ENCODE measurements around the gene SEZ6L2.
A peak's percentile ranks its signal among the peaks of the same experiment; 100 is the strongest.
"Not testable (repeated sequence)": the region's sequence is repeated elsewhere in the genome, so short reads cannot be mapped to it uniquely, and the experiment has no call there.

Gene SEZ6L2

DNA sequence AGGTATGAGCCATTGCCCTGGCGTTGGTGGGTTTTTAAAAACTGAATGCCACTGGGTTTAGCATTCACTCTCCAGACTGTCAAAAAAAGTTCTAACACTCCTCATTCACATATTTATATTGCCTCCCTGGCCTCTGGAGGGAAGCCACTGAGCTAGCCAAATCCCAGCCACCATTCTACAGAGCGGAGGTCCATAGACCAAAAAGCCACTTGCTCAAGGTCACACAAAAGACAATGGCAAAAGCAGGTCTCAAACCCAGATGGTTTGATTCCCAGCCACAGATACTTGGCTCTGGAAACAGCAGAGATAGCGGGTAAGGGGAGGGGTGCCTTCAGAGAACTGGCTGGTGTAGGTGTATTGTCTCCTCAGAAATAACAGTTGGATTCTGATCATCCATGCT, 18.3 kb downstream of the SEZ6L2 start:
- DNase-seq, result no peak

DNA sequence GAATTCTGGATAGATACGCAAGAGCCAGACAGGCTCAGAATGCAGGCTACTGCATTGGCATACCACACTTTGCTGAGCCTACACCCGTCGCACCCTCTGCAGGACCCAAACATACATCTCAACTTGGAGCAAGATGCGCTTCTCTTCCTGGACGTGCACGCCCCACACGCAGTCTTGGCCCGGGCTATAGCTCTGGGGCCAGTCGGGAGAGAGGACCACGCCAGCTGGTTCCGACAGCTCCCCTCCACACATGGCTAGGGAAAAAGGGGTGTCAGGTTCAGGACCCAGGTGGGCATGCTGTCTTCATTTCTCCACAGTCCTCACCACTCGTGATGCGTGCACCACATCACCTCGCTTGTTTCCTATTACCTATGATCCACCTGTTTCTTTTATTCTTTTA, 21.2 kb downstream of the SEZ6L2 start:
- DNase-seq, result no peak

DNA sequence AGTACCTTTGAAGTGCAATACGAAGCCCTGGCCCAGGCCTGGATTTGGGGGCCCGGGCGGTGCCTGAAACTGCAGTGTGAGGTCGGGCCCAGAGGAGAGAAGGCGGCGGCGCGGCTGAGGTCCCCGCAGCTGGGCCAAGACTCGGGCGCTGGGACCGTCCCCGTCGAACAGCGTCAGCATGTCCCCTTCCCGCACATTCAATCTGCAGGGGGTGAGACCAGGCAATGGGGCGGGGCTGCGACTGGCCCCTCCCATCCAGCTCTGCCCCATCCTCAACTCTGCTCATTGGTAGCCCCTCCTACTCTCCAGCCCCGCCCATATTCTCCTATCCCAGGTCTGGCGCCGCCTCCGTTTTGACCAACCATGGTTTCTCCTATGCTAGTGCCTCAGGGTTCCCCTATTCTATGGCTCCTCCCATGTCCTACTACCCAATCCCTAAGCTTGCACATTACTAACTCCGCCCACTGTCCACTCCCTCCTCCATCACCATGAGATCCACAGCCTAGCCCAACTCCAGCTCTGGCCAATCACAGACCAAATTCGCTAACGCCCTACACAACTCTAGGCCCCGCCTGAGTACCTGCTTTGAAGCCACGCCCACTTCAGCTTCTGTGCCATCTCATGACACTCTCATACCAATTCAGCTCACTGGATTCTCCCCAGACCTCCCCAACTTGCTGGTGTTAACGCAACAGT, 21.9 kb downstream of the SEZ6L2 start:
- DNase-seq, result peak; percentile 82

GRCh38 chr16:29876594-29877249, 22.6 kb downstream of the SEZ6L2 start:
- peak; percentile 67 for DNase-seq

- DNase-seq, result peak; percentile 40
These were observed 23.1 kb downstream of the SEZ6L2 start for GRCh38 chr16:29876217-29876593.

- DNase-seq, result no peak
These were observed 24.1 kb downstream of the SEZ6L2 start for GRCh38 chr16:29875206-29875605.

DNA sequence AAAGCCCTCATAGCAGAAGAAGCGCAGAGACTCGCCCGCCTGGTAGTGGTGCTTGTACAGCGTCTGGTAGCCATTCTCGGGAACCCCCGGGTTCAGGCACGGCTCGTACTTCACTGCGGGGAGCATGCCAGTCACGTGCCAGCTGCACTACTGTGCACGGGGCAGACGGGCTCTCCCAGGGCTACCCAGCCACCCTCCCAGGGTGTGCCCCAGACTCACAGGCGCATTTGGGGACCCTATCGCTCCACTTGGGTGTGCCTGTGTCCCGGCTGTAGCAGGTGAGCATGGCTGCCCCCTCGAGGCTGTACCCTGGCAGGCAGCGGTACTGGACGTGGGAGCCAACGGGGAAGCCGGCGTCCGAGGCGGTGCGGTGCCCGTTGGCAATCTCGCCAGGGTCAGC, 26.0 kb downstream of the SEZ6L2 start:
- no peak for DNase-seq

- no peak for DNase-seq
These were observed 27.4 kb downstream of the SEZ6L2 start for GRCh38 chr16:29871822-29872546.

DNA sequence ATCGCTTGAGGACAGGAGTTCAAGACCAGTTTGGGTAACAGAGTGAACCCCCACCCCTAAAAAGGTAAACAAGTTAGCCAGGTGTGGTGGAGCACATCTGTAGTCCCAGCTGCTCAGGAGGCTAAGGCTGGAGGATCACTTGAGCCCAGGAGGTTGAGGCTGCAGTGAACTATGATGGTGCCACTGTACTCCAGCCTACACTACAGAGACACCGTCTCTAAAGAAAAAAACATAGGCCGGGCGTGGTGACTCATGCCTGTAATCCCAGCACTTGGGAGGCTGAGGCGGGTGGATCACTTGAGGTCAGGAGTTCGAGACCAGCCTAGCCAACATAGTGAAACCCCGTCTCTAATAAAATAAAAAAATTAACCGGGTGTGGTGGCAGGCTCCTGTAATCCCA, 30.3 kb downstream of the SEZ6L2 start:
- not testable (repeated sequence) for DNase-seq

- DNase-seq, result no peak
These were observed 30.8 kb downstream of the SEZ6L2 start for GRCh38 chr16:29868396-29869009.

DNA sequence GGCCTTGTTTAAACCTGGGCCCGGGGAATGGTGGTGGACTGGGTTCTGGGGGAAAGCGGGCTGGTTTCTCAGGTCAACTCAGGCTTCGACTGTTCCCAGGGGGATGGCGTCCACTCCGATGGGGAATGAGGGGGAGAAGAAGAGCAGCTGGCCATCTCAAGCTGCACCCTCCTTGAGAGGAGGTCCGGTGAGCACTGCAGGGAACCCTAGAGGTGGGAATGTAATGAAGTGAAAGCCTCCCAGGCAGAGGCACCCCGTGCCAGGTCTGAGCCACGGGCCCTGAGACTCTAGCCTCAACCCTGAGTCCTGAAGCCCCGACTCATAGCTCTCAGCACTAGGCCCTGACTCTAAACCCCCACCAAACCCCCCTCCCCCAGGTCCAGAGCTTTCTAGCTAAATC, 35.1 kb downstream of the SEZ6L2 start:
- no peak for DNase-seq

DNA sequence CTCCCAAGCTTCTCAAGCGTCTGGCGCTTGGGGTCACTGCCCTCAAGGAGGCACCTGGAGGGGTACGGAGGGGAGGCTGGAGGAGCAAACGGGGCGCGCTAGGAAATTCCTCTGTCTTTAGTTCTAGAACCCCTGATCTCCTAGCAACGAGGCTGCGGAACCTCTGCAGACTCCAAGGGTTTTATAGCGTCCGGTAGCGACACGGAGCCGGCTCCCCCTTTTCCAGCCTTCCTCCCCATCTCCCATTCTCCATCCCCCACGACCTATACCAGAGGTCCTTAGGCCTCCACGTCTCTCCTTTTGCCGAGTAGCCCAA, 35.7 kb downstream of the SEZ6L2 start:
- DNase-seq, result no peak

DNA sequence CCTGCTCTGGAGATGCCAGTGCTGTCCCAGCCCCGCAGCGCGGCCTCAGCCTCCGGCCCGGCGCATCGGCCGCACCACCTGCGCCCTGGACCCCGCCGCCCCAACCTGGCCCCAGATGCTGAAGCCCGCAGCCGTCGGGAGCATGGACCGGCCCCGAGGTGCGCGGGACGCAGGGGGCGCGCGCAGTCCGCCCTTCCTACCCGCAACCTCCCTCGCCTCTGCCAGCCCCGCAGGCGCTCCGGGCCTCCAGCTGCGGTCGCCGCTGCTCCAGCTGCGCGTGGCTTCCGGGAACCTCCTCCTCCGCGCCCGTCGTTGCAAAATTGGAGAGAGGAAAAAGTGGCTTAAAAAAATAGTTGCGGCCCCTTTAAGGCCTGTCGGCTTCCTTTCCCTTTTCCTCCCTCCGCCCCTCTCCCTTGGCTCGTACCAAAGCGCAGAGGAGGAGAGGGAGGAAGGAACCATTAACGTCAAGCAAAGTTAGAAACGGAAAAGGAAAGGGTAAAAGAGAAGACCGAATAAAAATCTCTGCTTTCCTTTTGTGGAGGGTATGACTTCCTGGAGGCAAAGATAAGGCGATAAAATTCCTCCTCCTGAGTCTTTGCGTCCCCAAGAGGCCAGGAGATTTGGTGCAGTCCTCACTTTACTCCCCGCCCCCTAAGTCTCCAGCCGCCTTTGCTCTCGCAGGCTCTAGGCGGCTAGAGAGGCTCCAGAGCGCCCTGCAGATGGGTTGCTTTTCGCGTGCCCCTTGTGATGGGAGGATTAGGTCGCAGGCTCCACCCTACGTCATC, 36.3 kb downstream of the SEZ6L2 start, which contains the start of gene CDIPT:
Gene CDIPT, minus strand, starts transcription at position 343 of the 785 bp plus-strand sequence. CDS start 369 bp downstream, outside the sequence.
- peak; percentile 94 for DNase-seq

DNA sequence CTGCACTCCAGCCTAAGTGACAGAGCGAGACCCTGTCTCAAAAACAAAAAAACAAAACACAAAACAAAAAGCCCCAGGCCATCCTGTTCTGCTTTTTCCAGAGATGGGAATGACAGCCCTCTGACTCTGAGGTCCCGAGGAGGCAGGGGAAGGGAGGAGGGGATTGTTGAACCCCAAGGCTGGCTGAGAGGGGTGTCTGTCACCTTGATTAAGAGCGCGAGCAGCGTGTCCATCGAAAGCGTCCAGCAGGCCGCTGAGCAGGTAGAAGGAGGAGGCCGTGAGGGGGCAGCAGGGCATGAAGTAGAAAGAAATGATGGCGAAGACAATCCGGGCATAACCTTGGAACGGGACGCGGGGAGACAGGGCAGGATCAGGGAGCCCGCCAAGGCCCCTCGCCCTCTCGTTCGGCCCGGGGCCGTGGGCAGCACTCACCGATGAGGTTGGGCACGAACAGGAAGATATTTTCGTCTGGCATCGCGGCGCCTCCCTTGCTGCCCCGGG, 36.9 kb downstream of the SEZ6L2 start:
- DNase-seq, result no peak

DNA sequence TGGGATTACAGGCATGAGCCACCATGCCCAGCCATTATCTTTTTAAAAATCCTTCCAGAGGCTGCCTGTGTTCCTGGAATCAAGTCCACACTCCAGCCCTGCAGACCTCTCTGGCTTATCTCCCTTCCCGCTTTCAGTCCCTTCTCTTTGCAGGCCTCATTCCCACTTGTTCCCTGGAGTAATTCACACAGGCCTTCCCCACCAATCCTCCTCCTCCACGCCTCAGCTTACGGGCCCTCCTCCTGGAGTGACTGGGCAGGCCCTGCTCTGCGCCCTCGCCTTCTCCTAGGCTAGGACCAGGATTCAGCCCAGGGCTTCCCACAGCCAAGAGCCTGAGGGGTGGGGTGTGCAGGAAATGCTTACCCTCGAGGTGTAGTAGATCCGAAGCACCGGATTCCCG, 39.1 kb downstream of the SEZ6L2 start:
- no peak for DNase-seq

DNA sequence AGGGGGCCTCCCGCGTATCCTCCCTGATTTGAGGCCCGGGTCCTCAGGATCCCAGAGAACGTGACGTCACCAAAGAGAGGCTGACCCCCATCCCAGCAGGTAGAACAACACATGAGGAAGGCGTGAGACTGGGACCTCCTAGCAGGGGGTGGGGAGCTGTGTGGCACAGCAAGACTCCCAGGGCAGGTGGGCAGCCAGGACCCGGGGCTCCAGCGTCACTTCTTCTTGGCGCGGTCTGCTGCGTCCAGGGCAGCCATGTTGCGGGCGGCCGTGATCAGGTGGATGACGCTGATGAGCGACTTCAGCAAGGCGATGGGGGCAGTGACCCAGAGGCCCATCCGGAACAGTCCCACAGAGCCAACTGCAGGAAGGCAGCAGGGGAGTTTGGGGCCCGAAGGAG, 40.4 kb downstream of the SEZ6L2 start:
- DNase-seq, result no peak

- DNase-seq, result no peak
These were observed 41.1 kb downstream of the SEZ6L2 start for GRCh38 chr16:29858149-29858849.

GRCh38 chr16:29857133-29857760, 42.1 kb downstream of the SEZ6L2 start:
- no peak for DNase-seq

DNA sequence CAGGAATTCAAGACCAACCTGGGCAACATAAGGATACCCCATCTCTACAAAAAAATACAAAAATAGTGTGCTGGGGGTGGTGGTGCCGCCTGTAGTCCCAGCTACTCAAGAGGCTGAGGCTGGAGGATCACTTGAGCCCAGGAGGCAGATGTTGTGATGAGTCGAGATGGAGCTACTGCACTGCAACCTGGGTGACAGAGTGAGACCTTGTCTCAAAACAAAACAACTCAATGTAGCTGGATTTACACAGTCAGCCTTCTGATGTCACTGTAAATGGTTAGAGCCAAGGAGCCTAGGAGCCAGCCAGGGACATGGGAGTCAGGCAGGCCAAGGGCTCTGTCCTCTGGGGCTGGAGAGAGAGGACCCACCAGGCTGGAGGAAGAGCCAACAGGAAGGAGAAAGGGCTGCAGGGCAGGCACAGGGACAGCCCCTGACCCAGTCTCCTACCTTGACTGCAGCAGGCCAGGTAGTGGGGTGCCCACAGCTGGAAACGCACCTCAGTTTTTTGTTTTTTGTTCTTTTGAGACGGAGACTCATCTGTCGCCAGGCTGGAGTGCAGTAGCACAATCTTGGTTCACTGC, 44.7 kb downstream of the SEZ6L2 start:
- DNase-seq, result no peak

- DNase-seq, result no peak
These were observed 46.7 kb downstream of the SEZ6L2 start for GRCh38 chr16:29852654-29853053.

GRCh38 chr16:29850998-29851397, 48.4 kb downstream of the SEZ6L2 start:
- no peak for DNase-seq

Data from stimulated activated CD8-positive, alpha-beta memory T cell treated with anti-CD3 and anti-CD28 coated beads, Interleukin-4, amount 100 ng/mL, for 48 hours (primary cell).